ENCODE results near the gene CD2.

CD2 gene

DNA sequence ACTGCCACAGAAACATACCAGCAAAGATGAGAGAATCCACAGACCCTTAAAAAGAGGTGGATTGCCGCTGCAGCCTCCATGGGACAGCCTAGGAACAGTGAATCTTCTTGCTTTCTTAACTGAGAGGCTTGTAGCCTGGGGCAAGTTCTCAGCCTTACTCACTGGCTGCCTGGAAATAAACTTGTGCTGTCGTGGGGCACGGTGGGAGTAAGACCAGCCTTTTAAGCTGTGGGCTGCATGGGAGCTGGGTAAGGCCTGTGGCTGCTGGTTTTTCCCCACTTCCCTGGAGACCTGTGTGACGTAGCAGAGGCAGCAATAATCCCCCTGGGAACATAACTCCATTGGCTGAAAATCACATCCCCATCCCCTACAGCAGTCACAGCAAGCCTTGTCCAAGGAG, 30.8 kb downstream of the CD2 start:
- DNase-seq: no peak

DNA sequence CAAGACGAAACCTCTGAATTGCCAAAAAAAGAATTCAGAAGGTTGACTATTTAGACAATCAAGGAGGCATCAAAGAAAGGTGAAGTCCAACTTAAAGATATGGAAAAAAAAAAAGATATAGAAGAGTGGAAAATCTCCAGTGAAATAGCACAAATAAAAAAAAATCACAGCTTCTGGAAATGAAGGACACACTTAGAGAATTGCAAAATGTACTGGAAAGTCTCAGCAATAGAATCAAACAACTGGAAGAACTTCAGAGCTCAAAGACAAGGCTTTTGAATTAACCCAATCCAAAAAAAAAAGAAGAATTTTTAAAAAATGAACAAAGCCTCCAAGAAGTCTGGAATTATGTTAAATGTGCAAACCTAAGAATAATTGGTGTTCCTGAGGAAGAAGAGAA, 31.8 kb downstream of the CD2 start:
- DNase-seq: no peak

- DNase-seq: no peak
Measured at GRCh38 chr1:116791727-116792126, 37.5 kb downstream of the CD2 start.

- no peak for DNase-seq
Measured at GRCh38 chr1:116793357-116793935, 39.2 kb downstream of the CD2 start.

- DNase-seq: no peak
Measured at GRCh38 chr1:116794371-116794770, 40.1 kb downstream of the CD2 start.

DNA sequence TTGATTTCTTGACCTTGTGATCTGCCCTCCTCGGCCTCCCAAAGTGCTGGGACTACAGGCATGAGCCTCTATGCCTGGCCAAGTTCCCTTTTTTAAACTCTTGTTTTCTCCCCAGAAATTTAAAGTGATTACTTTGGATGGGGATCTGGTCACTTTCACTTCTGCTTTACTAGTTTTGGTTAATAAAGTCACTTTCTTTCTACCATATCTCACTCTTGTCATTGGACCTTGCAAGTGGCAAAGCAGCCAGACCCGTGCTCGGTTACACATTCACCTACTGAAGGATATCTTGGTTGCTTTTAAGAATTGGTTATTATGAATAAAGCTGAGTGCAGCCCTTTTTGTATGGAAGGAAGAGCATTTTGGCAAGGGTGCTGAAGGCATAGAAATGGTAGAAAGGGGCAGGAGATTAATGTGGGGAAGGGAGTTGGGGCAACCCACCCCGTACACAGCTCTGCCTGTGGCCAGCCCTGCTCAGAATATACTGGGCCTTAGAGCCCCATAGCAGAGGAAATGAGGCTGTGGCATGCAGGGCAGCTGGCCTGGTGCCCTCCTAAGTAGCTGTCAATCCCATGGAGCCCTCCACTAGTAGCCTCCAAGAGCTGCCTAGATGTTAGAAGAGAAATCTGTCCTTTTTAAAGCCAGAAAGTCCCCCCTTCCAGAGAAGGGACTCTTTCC, 40.7 kb downstream of the CD2 start:
- DNase-seq: no peak

GRCh38 chr1:116795482-116795829, 41.2 kb downstream of the CD2 start:
- DNase-seq: no peak

DNA sequence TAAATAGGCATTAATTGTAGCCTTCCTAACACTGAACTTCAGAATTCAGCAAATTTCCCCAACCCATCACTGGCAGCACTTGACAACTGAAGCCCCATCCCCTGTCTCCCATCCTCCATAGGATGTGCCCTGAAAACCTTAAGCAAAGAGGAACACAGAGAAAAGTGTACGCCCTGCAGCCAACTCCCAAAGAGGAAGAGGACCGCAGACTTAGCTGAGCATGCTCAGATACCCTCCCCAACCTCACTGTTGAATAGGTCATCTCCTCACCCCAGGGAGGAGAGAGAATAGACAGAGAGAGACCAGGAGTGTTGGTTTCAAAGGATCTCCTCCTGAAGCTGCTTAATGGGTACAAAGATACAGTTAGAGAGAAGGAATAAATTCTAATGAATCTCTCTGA, 50.5 kb downstream of the CD2 start:
- DNase-seq: no peak

- DNase-seq: no peak
Measured at GRCh38 chr1:116805398-116805797, 51.2 kb downstream of the CD2 start.

DNA sequence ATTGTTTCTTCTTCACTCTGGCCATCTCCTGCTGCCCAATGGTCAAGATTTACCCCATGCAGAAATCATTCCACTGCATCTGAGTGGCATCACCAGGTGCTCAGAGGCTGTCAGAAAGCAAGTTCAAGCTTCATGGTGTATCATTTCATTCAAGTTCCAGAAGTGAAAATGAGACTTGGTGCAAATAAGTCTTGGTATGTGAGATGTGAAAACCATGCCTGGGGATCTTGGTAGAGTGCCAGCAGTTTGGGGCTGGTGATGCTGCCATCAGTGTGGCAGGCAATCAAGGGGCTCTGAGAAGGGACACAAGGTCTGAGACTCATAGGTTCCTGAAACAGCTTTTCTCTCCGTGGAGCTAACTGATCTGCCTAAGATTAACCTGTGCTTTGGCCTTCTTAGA, 52.0 kb downstream of the CD2 start:
- DNase-seq: peak; percentile 74

DNA sequence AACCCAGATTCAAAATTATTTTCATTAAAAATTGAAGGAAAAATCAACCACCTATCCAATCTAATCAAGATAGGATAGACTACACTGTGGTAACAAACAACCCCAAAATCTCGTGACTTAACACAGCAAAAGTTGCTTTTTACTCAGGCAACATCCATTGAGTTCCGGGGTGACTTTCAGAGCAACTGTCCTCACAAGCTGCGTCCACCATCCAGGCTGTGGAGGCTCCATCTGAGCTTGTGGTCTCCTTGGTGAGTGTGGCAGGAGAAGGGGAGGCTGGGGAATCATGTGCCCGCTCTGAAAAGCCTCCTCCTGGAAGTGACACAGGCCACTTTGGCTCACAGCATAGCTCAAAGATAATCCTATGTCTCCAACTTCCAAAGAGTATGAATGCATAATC, 52.4 kb downstream of the CD2 start:
- DNase-seq: no peak

DNA sequence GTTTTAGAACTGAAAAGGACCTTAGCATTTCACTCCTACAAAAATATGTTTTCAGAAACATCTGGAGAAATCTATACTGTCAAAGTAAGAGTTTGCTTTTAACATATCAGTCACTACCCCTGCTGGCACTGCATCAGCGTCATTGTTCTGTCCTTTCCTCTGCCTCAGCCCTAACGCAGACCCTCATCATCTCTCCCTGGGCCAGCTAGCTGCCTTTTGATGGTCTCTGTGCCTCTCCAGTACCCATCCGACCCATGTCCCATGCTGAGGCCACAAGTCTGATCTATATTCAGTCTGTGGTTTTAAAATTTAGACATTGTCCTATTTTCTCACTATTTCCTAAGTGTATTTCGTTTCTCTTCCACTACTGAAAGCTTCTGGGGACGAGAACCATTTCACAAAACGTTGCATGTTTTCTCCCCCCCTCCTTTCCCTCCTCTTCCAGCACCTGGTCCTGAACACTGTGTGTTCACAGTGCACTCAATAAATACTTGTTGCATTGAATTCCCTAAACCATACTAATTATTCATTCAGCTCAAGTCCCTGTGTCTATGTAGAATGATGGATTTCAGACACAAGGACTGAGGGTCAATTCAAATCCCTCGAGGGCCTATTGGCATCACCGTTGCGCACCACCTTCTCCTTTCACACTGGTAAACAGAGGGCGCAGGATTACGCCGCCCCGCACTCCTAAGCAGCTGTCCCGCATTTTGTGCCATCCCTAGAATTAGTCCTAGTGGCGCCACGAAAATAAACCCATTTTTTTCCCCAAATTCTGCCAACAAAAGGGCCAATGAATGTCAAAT, 53.4 kb downstream of the CD2 start:
- DNase-seq: peak; percentile 33

DNA sequence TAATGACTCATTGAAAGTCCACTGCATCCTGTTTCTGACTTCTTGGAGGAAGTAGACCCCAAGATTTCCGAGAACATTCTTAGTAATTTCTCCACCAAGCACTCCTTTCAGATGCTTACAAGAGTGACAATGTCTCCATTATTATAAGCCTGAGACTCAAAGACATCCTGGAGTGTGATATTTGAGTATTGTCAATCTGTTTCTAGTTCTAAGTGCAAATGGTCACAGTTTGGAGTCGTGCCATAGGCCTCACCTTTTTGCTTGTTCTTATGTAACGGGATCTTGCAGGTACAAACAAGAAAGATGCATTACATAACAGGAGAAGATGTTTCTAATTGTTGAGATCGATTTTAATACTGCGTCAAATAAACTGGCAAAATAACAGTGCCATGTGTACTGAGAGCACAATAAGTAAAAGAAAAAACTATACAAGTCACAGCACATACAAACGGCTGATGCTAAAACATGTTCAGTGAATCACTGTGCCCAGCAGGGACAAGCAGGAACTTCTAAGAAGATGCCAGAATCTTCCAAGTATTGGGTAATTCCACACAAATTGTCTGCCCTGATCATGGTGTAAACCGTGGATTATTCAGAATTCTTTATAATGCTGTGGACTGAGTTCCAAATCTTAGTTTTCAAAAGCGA, 54.1 kb downstream of the CD2 start:
- no peak for DNase-seq

GRCh38 chr1:116808848-116809508, 54.7 kb downstream of the CD2 start:
- peak; percentile 48 for DNase-seq

DNA sequence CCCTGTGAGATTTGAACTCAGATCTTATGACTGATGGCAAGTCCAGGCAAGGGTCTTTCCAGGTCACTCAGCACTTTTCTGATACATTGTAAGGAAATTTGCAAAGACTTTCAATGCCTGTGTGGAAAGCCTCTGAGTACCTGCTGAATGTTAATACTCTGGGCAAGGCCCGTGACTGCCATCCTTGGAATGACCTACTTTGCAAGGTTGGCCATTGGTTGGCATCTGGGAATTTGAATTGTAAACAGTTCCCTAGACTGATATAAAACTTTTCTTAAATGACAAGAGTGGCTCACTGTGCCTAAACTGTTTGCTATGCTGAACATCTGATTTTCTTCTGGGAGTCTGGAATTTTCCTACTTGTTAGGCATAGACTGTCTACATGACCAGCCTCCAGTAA, 57.1 kb downstream of the CD2 start:
- DNase-seq: no peak

DNA sequence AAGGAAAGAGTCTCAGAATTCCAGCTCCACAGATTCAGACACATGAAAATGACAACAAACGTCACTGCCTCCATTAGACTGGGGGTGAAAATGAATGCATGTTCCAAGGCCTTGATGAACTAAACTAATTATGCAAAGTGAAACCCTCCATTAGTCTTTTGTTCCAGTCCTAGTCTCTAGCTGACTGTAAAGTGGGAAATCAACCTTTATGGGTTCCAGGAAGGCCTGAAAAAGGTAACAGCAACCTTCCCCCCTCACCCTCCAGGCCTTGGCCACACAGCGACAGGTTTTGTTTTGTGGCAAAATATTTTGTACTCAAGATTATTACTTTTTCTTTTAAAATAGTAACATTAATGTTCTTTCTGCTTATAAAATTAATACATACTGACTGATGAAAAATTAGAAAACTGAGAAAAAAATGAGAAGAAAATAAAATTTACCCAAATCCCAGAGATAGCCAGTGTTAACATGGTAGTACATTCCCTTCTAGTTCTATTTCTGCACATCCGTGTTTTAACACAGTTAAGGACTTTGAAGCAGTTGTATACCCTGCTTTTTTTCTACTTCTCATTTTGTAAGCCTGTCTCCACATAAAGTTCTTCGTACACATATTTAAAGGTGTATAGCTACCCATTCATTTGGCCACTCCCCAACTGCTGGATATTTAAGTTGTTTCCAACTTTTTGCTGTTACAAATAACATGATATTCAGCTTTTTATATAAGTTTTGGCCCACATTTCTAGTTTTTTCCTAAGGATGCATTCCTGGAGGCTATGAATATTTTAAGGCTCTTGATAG, 60.9 kb downstream of the CD2 start:
- DNase-seq: no peak

GRCh38 chr1:116817582-116818064, 63.4 kb downstream of the CD2 start:
- DNase-seq: peak; percentile 86

Measured in CD4-positive, alpha-beta T cell treated with Interleukin-17A for 4 hours (primary cell).